ENCODE data around the gene CST3. TPM values are rescaled to one million over a fixed set of nuclear protein-coding genes. Genes with fewer than 3 reads are reported as not detected.

Gene CST3
- total RNA-seq, 1 donor from 2014 or later = 82.7 TPM

DNA sequence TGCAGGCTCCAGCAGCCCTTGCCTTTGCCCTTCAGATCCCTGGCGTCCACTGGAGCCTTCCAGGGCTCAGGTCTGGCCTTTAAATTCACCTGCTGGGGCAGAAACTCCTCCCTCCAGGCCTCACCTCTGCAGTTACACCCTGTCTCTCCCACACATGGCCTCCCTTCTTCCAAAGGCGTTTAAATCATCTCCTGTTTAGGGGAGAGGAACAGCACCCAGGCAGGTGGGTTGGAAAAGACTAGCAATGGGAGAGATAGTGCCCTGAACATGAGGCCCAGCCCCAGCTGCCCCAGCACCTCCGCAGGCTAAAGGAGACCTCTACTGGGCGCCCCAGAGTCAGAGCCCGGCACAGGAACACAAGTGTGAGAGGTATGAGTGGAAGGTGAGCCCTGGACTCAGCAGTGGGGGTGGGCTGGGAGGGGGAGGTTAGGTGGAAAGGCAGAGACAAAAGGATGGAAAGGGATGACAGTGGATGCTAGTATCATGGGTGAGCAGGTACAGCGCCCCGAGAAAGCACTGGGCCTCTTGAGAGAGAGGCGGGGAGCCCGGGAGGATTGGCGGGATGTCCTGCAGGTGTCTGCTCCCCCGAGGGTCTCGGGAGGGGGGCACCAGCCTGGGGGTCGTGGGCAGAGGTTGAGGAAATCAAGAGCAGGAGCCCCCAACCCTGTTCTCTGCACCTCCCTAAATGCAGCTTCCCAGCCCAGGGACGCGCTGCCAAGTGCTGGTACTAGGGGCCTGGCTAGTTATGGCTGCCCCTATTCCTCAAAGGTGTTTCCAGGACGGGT lies 31.7 kb downstream of the CST3 start, which contains the start of gene CST9:
Gene CST9, minus strand, starts transcription at position 51 of the 785 bp plus-strand sequence. CDS start 53 bp downstream, outside the sequence.
- FAIRE-seq (no peak), DNase-seq (ENCODE audit: low read depth) (no peak)
- no peaks in the 10 kb centered on the region for H3K36me3 ChIP-seq (ENCODE audit: control insufficient read depth, insufficient read depth, low read length)
- TF ChIP-seq, protein P1, sequence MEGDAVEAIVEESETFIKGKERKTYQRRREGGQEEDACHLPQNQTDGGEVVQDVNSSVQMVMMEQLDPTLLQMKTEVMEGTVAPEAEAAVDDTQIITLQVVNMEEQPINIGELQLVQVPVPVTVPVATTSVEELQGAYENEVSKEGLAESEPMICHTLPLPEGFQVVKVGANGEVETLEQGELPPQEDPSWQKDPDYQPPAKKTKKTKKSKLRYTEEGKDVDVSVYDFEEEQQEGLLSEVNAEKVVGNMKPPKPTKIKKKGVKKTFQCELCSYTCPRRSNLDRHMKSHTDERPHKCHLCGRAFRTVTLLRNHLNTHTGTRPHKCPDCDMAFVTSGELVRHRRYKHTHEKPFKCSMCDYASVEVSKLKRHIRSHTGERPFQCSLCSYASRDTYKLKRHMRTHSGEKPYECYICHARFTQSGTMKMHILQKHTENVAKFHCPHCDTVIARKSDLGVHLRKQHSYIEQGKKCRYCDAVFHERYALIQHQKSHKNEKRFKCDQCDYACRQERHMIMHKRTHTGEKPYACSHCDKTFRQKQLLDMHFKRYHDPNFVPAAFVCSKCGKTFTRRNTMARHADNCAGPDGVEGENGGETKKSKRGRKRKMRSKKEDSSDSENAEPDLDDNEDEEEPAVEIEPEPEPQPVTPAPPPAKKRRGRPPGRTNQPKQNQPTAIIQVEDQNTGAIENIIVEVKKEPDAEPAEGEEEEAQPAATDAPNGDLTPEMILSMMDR (IDR thresholded peaks at IDR 0.05; ENCODE audit: insufficient read depth, low read length, severe bottlenecking) = no peak
- no peak within 1 kb of the TSS for H3K4me3 ChIP-seq (ENCODE audit: low read depth, low read length)
- H3K27me3 ChIP-seq (ENCODE audit: control insufficient read depth, insufficient read depth, low read length) = no peaks in the 10 kb centered on the region

DNA sequence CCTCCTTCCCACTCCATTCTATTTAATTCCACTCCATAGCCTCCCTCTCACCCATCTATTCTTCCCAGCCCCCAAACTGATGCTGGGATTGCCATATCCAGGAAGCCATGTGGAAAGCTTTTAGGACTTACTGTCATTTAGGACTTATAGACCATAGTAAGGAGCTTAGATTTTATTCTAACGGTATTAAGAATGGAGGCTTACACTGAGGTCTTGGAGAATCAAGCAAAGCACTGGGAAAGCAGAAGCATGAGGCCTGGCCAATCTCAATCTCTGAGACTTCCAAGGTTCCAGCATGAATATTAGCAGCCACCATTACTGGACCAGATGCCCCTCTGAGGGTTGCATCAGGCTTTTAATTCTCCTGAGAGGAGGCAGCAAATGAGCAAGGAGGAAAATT lies 33.4 kb downstream of the CST3 start:
- DNase-seq (ENCODE audit: low read depth) = no peak
- Histone ChIP-seq H3K27me3 (ENCODE audit: control insufficient read depth, insufficient read depth, low read length) (no peaks in the 10 kb centered on the region), H3K4me3 (ENCODE audit: low read depth, low read length) (no peak overlapping the region), H3K36me3 (ENCODE audit: control insufficient read depth, insufficient read depth, low read length) (no peaks in the 10 kb centered on the region)
- TF ChIP-seq, protein P1 (IDR thresholded peaks at IDR 0.05; ENCODE audit: insufficient read depth, low read length, severe bottlenecking) = no peak
- FAIRE-seq = no peak

DNA sequence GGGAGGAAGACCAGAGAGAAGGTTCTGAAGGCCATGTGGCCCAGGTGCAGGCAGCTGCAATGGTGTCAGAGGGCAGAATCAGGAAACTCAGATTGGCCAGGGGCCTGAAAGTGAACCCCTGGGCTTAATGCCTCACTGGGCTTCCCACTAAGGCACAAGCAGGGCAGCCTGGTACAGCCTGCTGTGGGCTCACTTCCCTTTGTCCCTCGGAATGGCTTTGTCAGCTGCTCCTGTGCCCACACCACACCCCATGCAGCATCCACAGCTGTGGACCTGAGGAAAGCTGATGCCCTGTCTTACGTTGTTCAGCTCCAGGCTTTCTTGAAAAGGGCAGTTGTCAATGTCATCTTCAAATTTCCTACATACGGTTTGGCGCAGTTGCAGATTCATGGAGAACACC lies 34.4 kb downstream of the CST3 start:
- H3K36me3 ChIP-seq (ENCODE audit: control insufficient read depth, insufficient read depth, low read length) = no peaks in the 10 kb centered on the region
- TF ChIP-seq, protein P1 (IDR thresholded peaks at IDR 0.05; ENCODE audit: insufficient read depth, low read length, severe bottlenecking) = no peak
- no peaks in the 10 kb centered on the region for H3K27me3 ChIP-seq (ENCODE audit: control insufficient read depth, insufficient read depth, low read length)
- H3K4me3 ChIP-seq (ENCODE audit: low read depth, low read length) = no peak overlapping the region
- FAIRE-seq = peak; percentile 88
- no peak for DNase-seq (ENCODE audit: low read depth)

DNA sequence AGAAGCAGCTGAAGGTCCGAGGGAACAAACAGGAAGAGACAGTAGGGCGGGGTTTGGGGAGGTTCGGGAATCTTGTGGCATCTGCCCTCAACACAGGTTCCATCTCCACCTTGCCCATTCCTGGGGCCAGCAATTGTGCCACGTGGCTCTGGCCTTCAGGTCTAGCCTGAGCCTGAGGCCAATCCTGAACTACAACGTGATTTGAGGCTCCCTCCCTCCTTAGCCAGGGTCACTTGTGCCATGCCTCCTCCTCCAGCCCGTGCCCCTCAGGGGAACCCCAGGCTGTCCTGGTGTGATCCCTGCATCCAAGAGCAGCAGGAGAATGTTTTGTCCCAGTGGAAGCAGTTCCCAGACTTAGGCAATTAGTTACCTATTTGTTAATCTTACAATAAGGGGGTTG lies 35.1 kb downstream of the CST3 start:
- FAIRE-seq = no peak
- Histone ChIP-seq H3K36me3 (ENCODE audit: control insufficient read depth, insufficient read depth, low read length) (no peaks in the 10 kb centered on the region), H3K4me3 (ENCODE audit: low read depth, low read length) (no peak overlapping the region), H3K27me3 (ENCODE audit: control insufficient read depth, insufficient read depth, low read length) (no peaks in the 10 kb centered on the region)
- TF ChIP-seq, protein P1 (IDR thresholded peaks at IDR 0.05; ENCODE audit: insufficient read depth, low read length, severe bottlenecking) = no peak
- DNase-seq (ENCODE audit: low read depth) = no peak

DNA sequence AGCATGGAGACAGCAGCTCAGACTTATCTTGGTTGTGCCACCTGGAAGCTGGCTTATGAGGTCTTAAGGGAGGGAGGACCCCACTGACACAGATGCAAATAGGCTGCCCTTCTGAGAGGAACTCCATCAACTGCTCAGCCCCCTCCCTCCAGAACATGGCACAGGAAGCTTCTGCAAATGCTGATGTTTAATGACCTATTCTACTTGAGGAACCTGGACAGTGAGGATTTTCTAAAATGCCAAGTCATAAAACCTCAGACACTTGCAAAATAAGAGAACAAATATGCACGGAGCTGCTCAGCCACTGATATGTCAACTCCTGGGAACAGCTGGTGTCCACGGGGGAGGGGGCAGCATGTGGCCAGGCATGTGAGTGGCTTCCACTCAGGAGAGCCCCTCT lies 35.5 kb downstream of the CST3 start:
- TF ChIP-seq, protein P1 (IDR thresholded peaks at IDR 0.05; ENCODE audit: insufficient read depth, low read length, severe bottlenecking) = no peak
- no peak for FAIRE-seq

More for the DNA sequence above, 35.5 kb downstream of the CST3 start:
- H3K4me3 ChIP-seq (ENCODE audit: low read depth, low read length) = no peak overlapping the region
- DNase-seq (ENCODE audit: low read depth) = no peak
- H3K36me3 ChIP-seq (ENCODE audit: control insufficient read depth, insufficient read depth, low read length) = no peaks in the 10 kb centered on the region
- no peaks in the 10 kb centered on the region for H3K27me3 ChIP-seq (ENCODE audit: control insufficient read depth, insufficient read depth, low read length)
